NCI-H524 treated with DMSO at 0.1 percent for 48 hours (cell line): ENCODE data around the gene ERCC6.

Experiments
- DNase-seq: peaks from one replicate; lab custom pipeline; 2025; lab: John Stamatoyannopoulos, UW

The ERCC6 gene

GRCh38 chr10:49538381-49539319 is at the start of gene ERCC6:
ERCC6 (minus strand) TSS chr10:49539121.
- peak; percentile 56 for DNase-seq

DNA sequence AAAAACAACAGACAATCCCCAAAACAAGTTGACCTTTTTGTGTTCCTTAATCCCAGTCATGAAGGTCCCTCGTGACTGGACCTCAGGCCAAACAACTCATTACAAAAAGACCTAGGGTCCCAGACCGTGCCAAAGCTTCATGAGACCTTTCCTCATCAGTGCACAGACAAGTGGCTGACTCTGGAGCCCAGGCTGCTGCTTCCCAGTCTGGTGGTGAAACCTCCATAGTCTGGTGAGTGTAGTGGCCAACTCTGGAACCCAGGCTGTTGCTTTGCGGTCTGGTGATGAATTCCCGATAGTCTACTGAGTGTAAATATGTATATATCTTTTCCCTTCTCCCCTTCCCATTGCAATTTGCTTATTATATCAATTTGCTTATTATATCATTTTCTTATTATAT is 49.1 kb upstream of the ERCC6 start:
- DNase-seq, result no peak

DNA sequence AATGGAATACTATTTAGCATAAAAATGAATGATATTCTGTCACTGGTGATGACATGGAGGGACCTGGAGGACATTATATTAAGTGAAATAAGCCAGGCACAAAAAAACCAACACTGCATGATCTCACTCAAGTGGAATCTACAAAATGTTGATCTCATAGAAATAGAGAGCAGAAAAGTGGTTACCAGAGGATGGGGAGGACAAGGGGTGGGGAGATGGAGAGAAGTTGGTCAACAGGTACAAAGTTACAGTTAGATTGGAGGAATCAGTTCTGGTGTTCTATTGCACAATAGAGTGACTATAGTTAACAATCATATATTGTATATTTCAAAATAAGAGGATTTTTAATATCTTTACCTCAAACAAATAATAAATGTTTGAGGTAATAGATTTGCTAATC is 46.5 kb upstream of the ERCC6 start:
- DNase-seq, result no peak

- no peak for DNase-seq
Observed at GRCh38 chr10:49579621-49580020, 40.7 kb upstream of the ERCC6 start.

GRCh38 chr10:49578392-49578791 is 39.5 kb upstream of the ERCC6 start:
- DNase-seq, result no peak

- no peak for DNase-seq
Observed at GRCh38 chr10:49577182-49577925, 38.4 kb upstream of the ERCC6 start.

GRCh38 chr10:49575489-49576072 is 36.7 kb upstream of the ERCC6 start:
- DNase-seq, result no peak

DNA sequence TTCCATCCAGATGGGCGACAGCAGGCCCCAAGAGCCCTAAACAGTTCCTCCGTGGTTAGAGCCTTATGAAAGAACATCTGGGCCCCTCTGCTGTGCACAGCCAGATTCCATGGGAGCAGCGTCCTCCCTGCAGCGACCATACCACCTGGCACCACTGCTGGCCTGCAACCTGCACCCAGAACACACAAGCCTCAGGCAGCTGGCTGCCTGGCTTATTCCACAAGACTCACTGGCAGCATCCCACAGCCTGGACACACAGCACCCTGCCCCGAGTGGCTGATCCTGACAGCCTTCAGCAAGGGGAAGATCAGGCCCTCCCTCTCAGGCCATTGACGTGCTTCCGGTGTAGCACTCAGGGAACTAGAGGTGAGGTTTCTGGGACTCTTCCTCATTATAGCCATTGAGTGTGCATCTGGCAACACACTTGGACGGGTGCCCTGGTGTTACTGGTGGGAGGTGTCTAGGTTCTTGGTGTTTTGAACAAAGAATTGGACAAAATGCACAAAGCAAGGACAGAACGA is 33.7 kb upstream of the ERCC6 start:
- DNase-seq, result peak; percentile 22

- no peak for DNase-seq
Observed at GRCh38 chr10:49571388-49571787, 32.5 kb upstream of the ERCC6 start.

DNA sequence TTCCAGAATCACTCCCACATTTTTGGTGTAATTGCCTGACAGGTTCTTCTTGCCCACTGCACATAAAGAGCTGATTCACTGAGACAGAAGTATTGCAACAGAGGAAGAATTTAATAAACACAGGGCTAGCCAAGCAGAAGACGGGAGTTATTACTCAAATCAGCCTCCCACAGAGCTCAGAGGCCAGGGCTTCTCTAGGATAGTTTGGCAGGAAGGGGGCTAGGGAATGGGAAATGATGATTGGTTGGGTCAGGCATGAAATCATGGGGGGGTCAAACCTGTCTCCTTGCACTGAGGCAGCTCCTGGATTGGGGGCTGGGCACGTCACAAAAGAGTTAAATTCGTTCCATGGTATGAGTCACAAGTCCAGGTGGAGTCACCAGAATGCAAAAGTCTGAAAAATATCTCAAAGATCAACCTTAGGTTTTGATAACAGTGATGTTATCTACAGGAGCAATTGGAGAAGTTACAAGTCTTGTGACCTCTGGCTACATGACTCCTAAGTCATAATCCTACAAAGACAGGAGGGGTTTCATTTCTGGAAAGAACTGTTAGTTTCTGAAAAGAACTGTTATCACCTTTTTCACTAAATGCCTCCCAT is 30.2 kb upstream of the ERCC6 start:
- no peak for DNase-seq

GRCh38 chr10:49568235-49568634 is 29.3 kb upstream of the ERCC6 start:
- DNase-seq, result no peak

GRCh38 chr10:49567810-49568209 is 28.9 kb upstream of the ERCC6 start:
- DNase-seq, result no peak

DNA sequence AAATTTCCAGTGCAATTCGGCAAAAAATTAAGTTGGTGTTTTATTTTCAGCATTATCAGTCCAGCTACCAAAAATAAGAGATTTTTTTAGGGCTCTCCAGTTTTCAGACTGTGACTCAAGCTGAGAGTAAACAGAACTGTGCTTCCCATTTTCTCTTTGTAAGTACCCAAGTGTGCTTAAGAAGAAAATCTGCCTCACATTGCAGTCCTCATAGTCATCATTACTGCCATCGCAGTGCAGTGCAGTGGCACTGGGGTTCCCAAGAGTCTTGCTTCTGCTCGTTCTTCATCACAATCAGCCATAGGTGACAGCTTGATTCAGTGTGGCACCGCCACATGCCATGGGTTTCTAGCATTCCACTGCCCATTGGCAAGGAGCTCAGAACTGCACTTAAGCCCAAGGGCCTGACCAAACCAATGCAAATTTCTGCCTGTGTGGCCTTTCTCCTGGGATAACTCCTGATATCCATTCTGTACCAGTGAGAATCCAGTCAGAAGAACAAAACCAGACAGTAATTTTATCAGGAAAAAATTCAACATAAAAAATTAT is 25.6 kb upstream of the ERCC6 start:
- no peak for DNase-seq

DNA sequence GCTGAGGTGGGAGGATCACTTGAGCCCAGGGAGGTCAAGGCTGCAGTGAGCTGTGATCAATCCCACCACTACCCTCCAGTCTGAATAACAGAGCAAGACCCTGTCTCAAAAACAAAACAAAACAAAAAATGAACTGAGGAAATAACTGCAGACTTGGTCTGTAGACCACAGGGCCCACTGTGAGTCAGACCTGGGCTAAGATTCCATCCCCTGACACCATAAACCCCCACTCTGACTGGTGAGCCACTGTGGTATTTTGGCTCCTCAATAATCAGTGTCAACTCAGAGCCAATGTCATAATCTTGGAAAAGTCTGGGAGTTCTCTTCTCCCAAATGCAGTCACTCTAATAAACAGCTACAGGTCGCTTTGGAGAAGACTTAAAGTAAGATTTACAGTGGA is 24.0 kb upstream of the ERCC6 start:
- DNase-seq, result no peak

- DNase-seq, result no peak
Observed at GRCh38 chr10:49560526-49560925, 21.6 kb upstream of the ERCC6 start.

GRCh38 chr10:49559476-49559875 is 20.6 kb upstream of the ERCC6 start:
- DNase-seq, result no peak

DNA sequence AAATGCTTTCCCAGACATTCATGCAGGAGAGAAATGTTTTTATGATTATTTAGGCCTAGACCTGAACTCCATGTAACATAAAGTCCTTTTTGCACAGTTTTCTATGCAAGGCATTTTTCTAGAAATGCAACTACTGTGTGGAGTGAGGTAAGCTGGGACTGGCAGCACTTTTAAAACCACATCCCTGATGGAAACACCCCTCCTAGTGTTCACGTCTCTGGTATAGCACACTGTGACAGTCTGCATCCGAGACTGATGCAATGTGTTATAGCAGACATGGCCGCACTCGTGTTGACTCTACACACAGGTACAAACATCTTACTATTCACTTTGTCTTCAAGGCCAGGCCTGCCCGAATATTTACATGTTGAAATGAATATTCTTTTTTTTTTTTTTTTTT is 19.3 kb upstream of the ERCC6 start:
- DNase-seq, result no peak

GRCh38 chr10:49557681-49558080 is 18.8 kb upstream of the ERCC6 start:
- no peak for DNase-seq

- no peak for DNase-seq
Observed at GRCh38 chr10:49556723-49557122, 17.8 kb upstream of the ERCC6 start.

DNA sequence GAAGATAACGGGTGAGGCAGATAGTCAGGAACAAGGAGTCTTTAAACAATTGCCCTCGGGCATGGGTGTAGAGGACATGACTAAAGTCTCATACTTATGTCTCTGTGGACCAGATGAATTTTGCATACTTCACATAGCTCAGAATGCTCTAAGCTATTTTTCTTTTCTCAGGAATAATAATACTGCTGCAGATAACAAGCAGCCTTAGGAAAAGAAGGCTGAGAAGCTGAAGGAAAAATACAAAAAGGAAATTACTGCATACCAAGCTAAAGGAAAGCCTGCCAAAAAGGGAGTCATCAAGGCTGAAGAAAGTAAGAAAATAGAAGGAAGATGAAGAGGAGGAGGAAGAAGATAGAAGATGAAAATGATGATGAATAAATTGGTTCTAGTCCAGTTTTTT is 13.4 kb upstream of the ERCC6 start:
- DNase-seq, result no peak

DNA sequence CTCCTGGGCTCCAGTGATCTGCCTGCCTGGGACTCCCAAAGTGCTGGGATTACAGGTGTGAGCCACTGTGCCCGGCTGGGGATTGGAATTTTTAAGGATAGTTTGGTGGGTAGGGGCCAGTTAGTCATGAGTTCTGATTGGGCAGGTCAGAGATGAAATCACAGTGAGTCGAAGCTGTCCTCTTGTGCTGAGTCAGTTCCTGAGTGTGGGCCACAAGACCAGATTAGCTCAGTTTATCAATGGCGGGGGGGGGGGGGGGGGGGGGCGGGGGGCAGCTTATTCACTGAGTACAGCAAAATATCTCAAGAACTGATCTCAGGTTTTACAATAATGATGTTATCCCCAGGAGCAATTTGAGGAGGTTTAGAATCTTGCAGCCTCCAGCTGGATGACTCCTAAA is 11.6 kb upstream of the ERCC6 start:
- no peak for DNase-seq
